GM23248 (cell line): ENCODE results near the gene WDCP.

Experiments used
- EZH2 ChIP-seq: fragments of 200-600 bp; sonication (generic); IDR thresholded peaks from 2 replicates; pipeline ENCODE4 v1.6.1; 2018; ENCODE audit warnings: antibody characterized with exemption, mild to moderate bottlenecking; ENCODE audit not compliant: insufficient read depth, poor library complexity, severe bottlenecking
- EZH2phosphoT487 ChIP-seq: fragments of 200-600 bp; sonication (generic); IDR thresholded peaks from 2 replicates; pipeline ENCODE4 v1.6.1; 2018; ENCODE audit warnings: antibody characterized with exemption, moderate library complexity, mild to moderate bottlenecking, low read depth; ENCODE audit not compliant: insufficient read depth

DNA sequence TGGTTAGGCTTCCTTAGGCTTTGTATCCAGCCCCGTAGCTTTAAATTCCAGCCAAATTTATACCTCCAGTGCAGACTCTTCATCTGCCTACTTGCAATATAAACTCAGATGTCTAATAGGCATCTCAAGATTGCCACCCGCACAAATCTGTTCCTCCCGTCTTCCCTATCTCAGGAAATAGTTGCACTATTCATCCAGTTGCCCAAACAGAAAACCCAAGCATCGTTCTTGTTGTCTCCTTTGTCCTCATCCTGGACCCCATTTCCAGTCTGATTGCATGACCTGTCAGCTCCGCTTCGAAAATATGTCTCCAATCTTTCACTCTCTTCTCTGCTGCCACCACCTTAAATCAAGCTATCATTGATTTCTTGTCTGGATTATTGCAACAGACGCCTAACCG is 4.6 kb upstream of the WDCP start:
- no peak for TF ChIP-seq EZH2
- no peak for TF ChIP-seq EZH2phosphoT487
